Measurements from ENCODE around the gene FAM89B. TPM values are rescaled to one million over a fixed set of nuclear protein-coding genes. Genes with fewer than 3 reads are reported as not detected.
"Not testable (repeated sequence)": the region's sequence is repeated elsewhere in the genome, so short reads cannot be mapped to it uniquely, and the experiment has no call there.

FAM89B gene
- total RNA-seq, 1 donor from 2014 or later: 44.1 TPM

DNA sequence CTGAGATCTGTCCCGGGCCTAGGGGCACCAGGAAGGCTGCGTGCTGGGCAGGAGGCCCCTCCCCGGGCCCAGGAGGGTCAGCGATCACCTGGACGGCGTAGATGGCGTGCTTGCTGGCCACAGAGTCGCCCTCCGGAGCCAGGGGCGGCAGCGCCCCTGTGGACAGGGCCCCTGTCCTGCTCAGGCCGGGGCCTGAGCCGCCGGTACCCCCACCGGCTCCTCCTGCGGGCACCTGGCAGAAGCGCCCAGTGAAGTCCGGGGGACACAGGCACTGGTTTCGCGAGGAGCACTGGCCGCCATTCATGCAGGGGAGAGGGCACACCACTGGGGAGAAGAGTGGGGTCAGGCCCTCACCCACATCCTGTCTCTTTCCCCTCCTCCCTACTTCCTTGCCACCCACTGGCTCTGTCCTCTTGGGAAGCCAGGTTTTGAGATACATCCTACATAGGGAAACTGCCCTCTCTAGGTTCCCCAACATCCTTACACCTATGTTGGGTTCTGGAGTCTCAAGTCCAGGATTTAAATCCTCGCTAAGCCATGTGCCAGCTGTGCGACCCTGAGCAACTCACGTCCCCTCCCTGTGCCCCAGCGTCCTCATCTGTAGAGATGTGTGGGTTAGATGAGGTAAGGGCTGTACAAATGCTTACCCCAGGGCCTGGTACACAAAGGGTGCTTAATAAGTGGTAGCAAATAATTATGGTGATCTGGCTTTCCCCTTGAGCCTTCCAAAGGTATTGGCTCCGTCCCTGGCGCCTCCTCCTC is 18.1 kb upstream of the FAM89B start:
- intact Hi-C loops (cut with DNase I): no loop called here
- DNase-seq (ENCODE audit: low spot score) (no peak), ATAC-seq (no peak)

DNA sequence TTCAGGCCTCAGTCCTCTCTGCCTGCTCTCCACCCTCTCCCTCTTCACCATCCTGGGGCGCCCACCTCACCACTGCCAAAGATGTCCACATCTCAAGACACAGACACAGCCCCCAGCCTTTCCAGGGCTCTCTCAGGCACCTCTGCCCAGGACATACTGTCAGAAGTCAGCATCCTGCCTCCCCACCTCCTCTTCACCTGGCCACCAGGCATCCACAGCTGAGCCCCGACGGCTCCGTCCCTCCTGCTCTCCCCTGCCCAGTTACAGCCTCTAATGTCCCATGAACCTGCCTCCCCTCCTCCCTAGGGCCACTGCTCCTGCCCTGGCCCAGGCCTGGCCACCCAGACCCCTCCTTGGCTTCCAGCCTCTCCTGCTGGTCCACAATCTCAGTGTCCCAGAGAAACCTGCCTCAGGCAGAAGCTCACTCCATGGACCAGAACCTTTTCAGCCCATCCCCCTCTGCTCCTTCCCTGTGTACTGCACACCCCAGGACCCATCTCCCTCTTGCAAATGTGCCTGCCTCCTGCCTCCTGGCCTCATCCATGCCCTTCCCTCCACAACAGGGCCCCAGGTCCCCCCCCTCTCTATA is 17.4 kb upstream of the FAM89B start:
- no peak for DNase-seq (ENCODE audit: low spot score)
- intact Hi-C loops (cut with DNase I): no loop called here
- no peak for ATAC-seq

GRCh38 chr11:65555693-65556231 is 16.6 kb upstream of the FAM89B start:
- intact Hi-C loops (cut with DNase I): no loop called here
- DNase-seq (ENCODE audit: low spot score) (peak; percentile 71), ATAC-seq (peak; percentile 40)

GRCh38 chr11:65556470-65557279 is 15.7 kb upstream of the FAM89B start:
- intact Hi-C loops (cut with DNase I): no loop called here
- DNase-seq (ENCODE audit: low spot score) (no peak), ATAC-seq (no peak)

DNA sequence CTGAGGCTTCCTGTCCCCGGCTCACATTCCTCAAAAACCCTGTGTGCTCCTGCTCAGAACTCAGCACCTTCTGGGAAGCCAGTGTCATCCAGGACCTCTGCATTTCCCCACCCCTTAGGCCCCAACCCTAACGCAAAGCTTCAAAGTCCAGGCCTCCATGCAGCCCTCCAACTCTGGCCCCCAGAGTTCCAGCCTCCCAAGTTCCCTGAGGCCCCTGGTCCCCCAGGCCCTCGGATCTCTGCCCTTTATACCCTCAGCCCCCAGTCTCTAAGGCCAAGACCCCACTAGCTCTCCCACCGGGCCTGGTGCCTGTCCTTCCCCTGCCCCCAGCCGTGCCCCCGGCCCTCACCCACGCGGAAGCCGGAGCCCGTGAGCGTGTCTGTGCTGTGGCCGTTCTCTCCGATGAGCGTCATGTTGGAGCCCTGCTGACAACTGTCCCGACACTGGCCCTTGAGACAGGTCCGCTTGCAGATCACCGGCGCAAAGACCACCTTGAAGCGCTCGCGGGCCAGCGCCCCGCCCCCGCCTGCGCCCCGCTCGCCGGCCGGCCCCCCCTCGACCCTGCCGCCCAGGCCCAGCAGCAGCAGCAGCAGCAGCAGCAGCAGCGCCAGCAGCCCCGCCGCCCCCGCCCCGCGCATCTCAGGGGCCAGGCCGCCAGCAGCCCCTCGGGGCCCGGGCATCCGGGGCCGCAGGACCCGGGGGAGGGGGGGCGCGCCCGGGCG is 14.9 kb upstream of the FAM89B start:
- intact Hi-C loops (cut with DNase I): no loop called here
- DNase-seq (ENCODE audit: low spot score) (peak; percentile 70), ATAC-seq (no peak)

GRCh38 chr11:65558002-65558929 is 14.1 kb upstream of the FAM89B start, which contains the start of gene LTBP3:
LTBP3 (minus strand) TSS chr11:65558359; CDS start chr11:65557959, 400 bp downstream.
- peak; percentile 91 for DNase-seq (ENCODE audit: low spot score)
- intact Hi-C loops (cut with DNase I): no loop called here
- ATAC-seq: peak; percentile 82

- DNase-seq (ENCODE audit: low spot score): peak; percentile 84
- intact Hi-C loops (cut with DNase I): no loop called here
- ATAC-seq: peak; percentile 65
Observed at GRCh38 chr11:65558930-65559509, 13.3 kb upstream of the FAM89B start.

GRCh38 chr11:65559535-65559934 is 12.8 kb upstream of the FAM89B start:
- intact Hi-C loops (cut with DNase I): no loop called here
- DNase-seq (ENCODE audit: low spot score) (no peak), ATAC-seq (peak; percentile 3)

DNA sequence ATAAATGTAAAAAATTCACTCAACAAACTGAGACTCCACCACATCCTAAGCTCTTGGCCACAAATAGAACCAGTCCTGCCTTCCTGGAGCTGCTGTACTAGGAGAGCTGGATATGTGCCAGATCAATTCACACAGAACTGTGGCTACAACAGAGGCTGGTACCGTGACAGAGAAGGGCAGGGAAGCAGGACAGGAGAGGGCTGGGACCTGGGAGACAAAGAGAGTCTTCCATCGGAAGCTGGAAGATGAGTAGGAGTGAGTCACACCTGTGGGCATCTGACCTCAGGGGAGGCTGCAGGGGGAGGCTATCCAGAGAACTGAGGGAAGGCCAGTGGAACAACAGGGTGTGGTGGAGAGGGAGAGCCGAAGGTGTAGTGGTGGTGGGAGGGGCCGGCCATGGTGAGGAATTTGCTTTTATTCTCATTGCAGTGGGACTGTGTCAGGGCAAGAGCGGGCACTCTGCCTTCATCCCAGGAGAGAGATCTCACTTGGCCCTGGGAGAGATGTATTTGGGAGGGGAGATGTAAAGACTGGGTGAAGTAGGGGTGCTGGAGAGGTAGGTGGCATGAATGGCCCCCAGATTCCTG is 12.3 kb upstream of the FAM89B start:
- DNase-seq (ENCODE audit: low spot score) (no peak), ATAC-seq (no peak)
- intact Hi-C loops (cut with DNase I): no loop called here

GRCh38 chr11:65560555-65561418 is 11.6 kb upstream of the FAM89B start:
- ATAC-seq (peak; percentile 30), DNase-seq (ENCODE audit: low spot score) (peak; percentile 81)
- intact Hi-C loops (cut with DNase I): no loop called here

DNA sequence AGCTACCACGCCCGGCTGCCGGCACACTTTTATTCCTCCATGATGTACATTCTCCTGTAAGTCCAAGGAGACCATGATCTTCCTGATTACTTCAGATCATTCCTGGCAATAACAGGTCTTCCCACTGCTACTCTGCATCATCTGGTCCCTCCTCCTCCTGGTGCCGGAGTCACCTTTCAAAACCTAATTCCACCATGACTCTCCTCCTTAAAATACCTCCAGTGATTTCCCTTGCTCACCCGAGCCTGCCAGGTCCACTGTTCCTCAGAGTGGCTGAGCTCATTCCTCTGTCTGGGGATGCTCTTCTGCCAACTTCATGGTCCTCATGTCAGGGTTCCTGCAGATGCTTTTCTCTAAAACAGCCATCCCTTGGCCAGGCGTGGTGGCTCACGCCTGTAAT is 10.3 kb upstream of the FAM89B start:
- ATAC-seq (no peak), DNase-seq (ENCODE audit: low spot score) (no peak)
- intact Hi-C loops (cut with DNase I): no loop called here

DNA sequence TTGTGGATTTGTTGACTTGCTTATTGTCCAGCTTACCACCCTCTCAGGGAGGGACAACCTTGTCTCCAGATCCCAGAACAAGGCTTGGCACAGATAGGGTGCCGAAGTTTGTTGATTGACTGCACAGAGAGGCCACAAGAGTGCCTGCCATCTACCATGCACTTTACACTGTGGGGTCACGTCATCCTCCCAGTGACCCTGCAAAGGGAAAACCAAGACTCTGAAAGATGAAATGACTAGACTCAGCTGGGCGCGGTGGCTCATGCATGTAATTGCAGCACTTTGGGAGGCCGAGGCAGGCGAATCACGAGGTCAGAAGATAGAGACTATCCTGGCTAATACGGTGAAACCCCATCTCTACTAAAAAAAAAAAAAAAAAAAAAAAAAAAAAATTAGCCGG is 9.6 kb upstream of the FAM89B start:
- ATAC-seq (no peak), DNase-seq (ENCODE audit: low spot score) (no peak)
- intact Hi-C loops (cut with DNase I): no loop called here

DNA sequence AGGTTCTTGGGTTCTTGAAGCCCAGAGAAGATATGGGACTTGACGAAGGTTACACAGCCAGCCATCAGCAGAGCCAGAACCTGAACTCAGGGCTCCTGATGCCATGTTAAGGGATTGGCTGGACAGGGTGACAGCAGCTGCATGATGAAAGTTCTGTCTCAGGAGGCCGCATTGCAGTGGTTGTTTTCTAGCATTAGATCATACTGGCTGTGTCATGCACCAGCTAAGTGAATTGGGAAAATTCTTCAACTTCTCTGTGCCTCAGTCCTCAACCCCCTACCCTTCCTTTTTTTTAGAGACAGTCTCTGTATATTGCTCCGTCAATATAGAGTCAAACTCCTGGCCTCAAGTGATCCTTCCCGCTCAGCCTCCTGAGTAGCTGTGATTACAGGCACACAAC is 8.7 kb upstream of the FAM89B start:
- intact Hi-C loops (cut with DNase I): no loop called here

GRCh38 chr11:65564879-65565559 is 7.3 kb upstream of the FAM89B start:
- intact Hi-C loops (cut with DNase I); ATAC-seq; DNase-seq (ENCODE audit: low spot score): not testable (repeated sequence)

More for the DNA sequence above, 8.7 kb upstream of the FAM89B start:
- ATAC-seq (no peak), DNase-seq (ENCODE audit: low spot score) (no peak)

GRCh38 chr11:65565624-65566453 is 6.5 kb upstream of the FAM89B start:
- DNase-seq (ENCODE audit: low spot score): no peak
- no peak for ATAC-seq
- intact Hi-C loops (cut with DNase I): no loop called here
